Fibroblast of pulmonary artery (primary cell): ENCODE measurements around the gene ANKRD12.

ENCODE experiments used
- DNase-seq: peaks from one replicate; pipeline ENCODE4 v3.0.0-alpha.2; 2010; ENCODE audit warnings: low read depth
- H3K4me3 ChIP-seq: replicated peaks from 2 replicates; pipeline ENCODE4 v1.5.1; 2011; ENCODE audit warnings: low read depth, mild to moderate bottlenecking, control low read depth, low read length, moderate library complexity
- TF ChIP-seq, protein P1 (sequence below): IDR thresholded peaks from 2 replicates; pipeline ENCODE4 v1.5.1; 2011; ENCODE audit warnings: mild to moderate bottlenecking, control low read depth, low read length, inconsistent platforms; ENCODE audit errors: missing control alignments

ANKRD12 gene

DNA sequence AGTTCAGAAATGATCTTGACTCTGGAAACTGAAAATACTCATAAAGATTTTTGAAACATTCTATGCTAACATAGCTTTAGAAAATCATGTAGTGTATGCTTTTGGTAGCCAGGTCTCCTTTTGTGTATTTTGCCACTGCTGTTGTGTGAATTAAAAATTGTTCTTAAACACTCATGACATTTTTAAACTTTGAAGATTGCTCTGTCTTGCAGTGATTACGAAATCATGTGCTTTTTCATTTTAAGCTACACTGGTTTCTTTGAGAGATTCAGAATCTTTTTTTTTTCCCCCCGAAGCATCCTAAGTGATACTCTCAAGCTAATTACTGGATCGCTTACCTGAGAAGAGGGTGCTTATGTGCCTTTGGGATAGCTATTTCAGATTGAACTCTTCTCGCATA, 60.0 kb downstream of the ANKRD12 start:
- DNase-seq: no peak
- H3K4me3 ChIP-seq: no peak overlapping the region
- TF ChIP-seq, protein P1, sequence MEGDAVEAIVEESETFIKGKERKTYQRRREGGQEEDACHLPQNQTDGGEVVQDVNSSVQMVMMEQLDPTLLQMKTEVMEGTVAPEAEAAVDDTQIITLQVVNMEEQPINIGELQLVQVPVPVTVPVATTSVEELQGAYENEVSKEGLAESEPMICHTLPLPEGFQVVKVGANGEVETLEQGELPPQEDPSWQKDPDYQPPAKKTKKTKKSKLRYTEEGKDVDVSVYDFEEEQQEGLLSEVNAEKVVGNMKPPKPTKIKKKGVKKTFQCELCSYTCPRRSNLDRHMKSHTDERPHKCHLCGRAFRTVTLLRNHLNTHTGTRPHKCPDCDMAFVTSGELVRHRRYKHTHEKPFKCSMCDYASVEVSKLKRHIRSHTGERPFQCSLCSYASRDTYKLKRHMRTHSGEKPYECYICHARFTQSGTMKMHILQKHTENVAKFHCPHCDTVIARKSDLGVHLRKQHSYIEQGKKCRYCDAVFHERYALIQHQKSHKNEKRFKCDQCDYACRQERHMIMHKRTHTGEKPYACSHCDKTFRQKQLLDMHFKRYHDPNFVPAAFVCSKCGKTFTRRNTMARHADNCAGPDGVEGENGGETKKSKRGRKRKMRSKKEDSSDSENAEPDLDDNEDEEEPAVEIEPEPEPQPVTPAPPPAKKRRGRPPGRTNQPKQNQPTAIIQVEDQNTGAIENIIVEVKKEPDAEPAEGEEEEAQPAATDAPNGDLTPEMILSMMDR: no peak

DNA sequence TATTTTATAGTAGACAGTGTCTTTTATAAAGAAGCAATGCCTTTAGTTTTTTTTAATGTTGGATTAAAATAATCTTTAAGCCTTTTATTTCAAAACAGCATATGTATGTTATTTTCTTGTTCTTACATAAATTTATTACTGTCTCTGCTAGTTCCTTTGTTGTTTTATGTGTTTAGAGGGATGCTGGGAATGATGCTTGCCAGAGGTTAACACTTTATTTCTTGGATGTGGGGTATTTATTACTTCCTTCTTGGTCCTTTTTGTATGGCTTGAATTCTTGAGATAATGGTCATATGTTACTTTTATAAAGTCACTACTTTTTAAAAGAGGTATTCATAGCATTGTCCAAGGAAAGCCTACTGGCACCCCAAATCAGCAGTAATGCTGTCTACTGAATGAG, 63.1 kb downstream of the ANKRD12 start:
- TF ChIP-seq, protein P1: no peak
- no peak overlapping the region for H3K4me3 ChIP-seq
- no peak for DNase-seq

DNA sequence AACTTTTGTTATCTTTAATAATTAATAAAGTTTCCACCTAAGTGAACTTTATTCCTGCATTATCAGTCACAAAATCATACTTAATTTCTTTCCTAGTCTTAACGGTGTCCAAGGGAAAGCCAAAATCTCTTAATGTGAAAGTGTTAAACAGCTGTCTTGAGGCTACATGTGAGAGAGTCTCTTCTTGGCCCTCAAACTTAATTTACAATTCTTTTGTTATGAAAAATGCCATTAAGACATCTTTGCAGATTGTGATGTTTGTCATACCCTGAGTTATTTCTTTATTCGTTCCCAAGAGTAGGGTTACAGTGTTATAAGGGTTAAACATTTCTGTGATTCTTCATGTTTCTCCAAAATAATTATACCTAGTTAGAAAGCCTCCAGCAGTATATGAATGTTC, 64.6 kb downstream of the ANKRD12 start:
- TF ChIP-seq, protein P1: no peak
- DNase-seq: no peak

DNA sequence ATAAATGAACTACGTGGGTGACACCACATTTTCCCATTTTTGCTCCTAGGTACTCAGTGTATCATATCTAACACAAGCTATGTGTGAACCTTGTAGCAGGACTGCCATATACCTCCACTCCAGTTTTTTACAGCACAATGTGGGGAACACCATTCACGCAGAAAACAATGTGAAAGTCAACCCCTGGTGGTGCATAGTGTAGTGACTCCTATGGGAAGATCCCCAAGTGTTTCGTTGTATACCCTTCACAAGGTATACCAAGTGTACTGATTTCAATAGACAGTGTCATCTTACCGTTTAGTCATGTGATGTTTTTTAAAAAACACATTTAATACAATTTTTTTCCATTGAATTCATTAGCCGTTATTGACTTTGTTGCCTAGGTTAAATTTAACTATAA, 68.1 kb downstream of the ANKRD12 start:
- no peak overlapping the region for H3K4me3 ChIP-seq
- DNase-seq: no peak
- TF ChIP-seq, protein P1: no peak

More for the DNA sequence above, 64.6 kb downstream of the ANKRD12 start:
- no peak overlapping the region for H3K4me3 ChIP-seq

DNA sequence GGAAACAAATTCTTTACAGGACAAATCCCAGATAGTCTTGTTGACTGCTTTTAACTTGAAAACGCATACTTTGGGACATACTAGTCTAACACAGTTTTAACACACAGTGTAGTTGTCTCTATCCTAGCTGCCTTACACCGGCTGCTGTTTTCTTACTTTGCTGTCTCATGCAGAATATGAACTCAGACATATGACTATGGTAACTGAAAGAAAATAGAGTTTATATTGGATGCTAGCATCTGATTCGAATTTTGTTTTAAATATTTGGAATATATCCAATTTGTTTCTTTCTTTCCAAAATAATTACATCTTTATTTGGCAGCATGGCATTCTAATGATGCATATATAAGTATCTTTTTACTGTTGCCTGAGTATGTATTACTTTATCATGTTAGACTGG, 69.8 kb downstream of the ANKRD12 start:
- no peak for DNase-seq
- no peak overlapping the region for H3K4me3 ChIP-seq
- TF ChIP-seq, protein P1: no peak

DNA sequence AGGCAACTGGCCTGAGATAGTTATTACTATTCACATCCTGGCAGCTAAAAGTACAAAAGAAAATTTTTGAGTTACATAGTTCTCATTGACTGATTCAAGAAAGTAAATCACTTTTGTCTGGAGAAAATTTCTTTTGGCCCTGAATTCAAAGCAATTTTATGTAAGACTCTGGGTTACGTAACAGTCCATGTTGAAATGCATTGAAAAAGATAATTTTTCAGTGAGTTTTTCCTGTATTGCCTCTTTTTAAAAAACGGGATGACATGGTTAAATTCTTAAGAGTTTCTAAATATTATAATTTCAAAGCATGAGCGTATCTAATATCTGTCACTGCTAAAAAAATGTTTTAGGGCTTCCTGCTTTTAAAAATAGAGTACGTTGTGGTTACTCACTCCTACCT, 72.7 kb downstream of the ANKRD12 start:
- TF ChIP-seq, protein P1: no peak
- DNase-seq: peak; percentile 75

DNA sequence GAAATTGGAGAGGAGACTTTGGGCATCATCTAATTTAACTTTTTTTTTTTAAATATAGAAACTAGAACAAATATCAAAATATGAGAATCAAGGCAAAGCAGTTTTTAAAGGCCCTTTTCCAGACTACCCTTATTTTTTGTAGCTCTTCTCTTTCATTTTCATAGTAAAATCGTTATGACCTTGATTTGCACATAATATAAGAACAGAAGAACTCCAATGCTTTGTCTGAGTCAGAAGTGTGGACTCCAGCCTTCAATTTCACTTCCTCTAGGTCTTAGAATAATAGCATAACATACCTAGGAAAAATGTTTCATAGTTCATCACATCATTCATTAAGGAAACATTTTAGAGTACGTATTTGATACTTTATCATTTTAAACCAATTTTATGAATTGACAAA, 74.4 kb downstream of the ANKRD12 start:
- H3K4me3 ChIP-seq: no peak overlapping the region
- DNase-seq: no peak

More for the DNA sequence above, 72.7 kb downstream of the ANKRD12 start:
- H3K4me3 ChIP-seq: no peak overlapping the region

More for the DNA sequence above, 74.4 kb downstream of the ANKRD12 start:
- TF ChIP-seq, protein P1: no peak
